ENCODE measurements around the gene CFAP92.

The CFAP92 gene, protein sequence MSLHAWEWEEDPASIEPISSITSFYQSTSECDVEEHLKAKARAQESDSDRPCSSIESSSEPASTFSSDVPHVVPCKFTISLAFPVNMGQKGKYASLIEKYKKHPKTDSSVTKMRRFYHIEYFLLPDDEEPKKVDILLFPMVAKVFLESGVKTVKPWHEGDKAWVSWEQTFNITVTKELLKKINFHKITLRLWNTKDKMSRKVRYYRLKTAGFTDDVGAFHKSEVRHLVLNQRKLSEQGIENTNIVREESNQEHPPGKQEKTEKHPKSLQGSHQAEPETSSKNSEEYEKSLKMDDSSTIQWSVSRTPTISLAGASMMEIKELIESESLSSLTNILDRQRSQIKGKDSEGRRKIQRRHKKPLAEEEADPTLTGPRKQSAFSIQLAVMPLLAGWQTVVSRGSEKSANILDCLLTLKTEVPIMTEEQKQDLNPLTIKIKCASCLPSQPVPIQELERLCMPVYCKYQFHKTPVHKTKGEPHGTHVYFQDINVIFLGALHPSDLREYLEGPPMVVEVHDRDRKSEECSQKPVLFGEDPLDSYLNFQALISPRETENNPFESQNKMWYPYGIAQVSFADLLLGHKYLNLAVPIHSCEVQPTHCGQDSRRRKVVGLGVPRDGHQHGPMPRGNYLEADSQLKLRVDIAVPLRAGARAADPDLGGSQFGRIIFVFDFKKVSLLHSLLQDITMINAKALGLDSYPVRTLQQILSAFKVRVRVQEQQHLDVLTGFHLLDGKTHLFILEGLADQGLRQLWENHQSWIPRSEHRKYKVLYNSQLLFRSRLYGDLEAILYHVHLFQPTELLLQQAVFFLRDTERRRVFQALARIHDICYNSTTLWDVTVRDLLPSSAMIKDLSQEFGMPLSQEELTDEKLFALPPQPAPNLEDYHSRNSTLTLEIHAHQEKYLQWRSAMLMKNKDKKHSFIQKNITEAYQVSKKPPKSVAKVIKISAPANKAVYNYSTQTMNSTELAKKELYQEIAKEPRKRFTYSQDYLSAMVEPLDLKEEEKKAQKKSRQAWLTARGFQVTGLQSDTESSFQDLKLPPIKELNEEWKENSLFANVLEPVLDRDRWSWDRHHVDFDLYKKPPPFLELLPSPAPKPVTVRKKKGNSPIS

GRCh38 chr3:128993461-128994172, at the start of gene CFAP92:
TSS of gene CFAP92 (minus strand) at chr3:128994076. CDS start at chr3:128993304, 772 bp downstream.
- DNase-seq (ENCODE audit: low read depth in 1 of 2, low spot score in 1 of 2), result peak; percentile 77 to 82

GRCh38 chr3:129040579-129041300, 46.9 kb upstream of the CFAP92 start:
- no peak for DNase-seq (ENCODE audit: low read depth in 1 of 2, low spot score in 1 of 2)

DNA sequence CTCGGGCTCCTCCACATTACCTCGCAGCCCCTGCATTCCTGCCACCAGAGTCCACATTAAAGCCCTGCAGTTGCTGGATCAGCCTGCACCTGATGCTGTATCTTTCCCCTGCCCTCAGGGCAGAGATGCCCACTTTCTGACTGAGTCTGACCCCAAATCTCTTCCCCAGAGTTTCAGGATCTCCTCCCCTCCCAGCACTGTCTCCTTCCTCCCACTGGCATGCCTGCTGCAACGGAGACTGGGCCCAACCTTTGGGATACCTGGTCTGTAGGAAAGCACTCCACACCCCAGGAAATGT, 46.1 kb upstream of the CFAP92 start:
- no peak for DNase-seq (ENCODE audit: low read depth in 1 of 2, low spot score in 1 of 2)

DNA sequence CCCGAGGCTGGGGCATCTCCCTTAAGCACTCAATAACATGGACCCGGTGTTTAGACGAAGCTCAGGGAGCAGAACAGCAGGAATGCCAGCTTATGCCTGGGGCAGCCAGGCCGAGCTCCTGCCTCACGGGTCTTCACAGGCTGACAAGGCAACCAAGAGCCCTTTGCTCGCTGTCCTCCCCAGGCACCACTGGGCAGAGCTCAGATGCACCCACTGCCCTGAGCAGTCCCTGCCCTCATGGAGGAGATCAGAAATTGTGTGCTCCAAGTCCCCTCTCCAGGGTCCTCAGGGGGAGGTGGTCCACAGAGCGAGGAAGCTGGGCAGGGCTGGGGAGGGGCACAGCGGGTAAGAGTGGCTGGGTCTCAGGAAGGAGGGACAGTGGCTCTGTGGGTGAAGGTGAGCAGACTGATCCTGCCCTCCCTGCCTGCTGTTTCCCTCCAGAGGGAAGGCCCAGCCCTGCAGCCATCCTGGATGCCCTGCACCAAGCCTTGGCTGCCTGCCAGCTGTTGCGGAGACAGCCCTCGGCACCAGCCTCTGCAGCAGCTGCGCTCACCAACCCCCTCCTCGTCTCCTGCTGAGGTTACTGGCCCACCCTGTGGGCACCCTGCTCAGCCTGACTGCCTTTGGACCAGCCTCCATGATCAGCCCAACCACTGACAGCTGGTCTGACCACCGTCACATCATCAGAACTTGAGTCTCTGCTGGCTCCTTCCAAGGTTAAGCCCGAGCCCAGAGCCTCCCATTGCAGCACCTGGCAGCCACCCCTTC, 45.6 kb upstream of the CFAP92 start:
- no peak for DNase-seq (ENCODE audit: low read depth in 1 of 2, low spot score in 1 of 2)

- DNase-seq (ENCODE audit: low read depth in 1 of 2, low spot score in 1 of 2), result no peak
Observed at GRCh38 chr3:129038121-129038855, 44.4 kb upstream of the CFAP92 start.

DNA sequence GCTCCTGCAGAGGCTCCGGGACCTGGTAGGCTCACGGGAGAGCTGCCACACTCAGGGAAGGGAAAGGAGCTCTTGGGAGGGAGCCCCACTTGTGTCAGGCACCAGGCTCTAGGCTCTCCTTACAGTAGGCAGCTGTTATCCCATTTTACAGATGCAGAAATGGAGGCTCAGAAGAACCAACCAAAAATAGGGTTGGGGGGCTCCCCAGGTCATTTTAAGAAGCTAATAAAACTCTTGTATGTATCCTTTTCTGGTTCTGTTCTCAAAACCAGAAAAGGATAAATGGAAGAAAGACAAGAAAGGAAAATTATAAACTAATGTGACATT, 43.2 kb upstream of the CFAP92 start:
- no peak for DNase-seq (ENCODE audit: low read depth in 1 of 2, low spot score in 1 of 2)

- DNase-seq (ENCODE audit: low read depth in 1 of 2, low spot score in 1 of 2), result no peak
Observed at GRCh38 chr3:129036222-129037092, 42.6 kb upstream of the CFAP92 start.

GRCh38 chr3:129035360-129036221, 41.7 kb upstream of the CFAP92 start:
- DNase-seq (ENCODE audit: low read depth in 1 of 2, low spot score in 1 of 2), result no peak

GRCh38 chr3:129034642-129035041, 40.8 kb upstream of the CFAP92 start:
- no peak for DNase-seq (ENCODE audit: low read depth in 1 of 2, low spot score in 1 of 2)

DNA sequence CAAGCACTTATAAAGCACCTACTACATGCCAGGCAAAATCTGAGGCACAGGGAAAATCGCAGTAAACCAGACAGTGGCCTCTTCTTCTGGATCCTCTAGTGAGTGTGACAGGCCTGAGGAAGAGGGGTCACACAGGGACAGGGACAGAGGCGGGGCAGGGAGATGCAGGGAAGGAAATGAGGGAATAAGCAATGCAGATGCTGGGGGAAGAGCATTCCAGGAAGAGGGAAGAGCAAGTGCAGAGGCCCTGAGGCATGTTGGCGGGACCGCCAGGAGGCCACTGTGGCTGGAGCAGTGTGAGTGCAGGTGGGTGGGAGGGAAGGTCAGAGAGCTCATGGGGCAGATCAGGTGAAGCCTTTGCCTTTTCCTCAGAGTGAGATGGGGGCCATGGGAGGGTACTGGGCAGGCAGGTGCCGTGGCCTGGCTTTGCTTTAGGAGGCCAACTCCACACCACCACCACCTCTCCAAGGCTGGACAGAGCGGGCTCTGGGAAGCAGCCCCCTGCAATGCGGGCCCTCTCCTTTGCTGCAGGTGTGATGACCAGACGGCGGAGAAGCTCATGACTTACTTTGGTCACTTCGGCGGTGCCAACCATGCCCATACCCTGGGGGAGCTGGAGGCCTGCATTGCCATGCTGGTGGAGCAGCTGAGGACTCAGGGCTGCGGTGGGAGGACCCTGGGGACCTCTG, 39.9 kb upstream of the CFAP92 start:
- no peak for DNase-seq (ENCODE audit: low read depth in 1 of 2, low spot score in 1 of 2)

- no peak for DNase-seq (ENCODE audit: low read depth in 1 of 2, low spot score in 1 of 2)
Observed at GRCh38 chr3:129033151-129033550, 39.3 kb upstream of the CFAP92 start.

DNA sequence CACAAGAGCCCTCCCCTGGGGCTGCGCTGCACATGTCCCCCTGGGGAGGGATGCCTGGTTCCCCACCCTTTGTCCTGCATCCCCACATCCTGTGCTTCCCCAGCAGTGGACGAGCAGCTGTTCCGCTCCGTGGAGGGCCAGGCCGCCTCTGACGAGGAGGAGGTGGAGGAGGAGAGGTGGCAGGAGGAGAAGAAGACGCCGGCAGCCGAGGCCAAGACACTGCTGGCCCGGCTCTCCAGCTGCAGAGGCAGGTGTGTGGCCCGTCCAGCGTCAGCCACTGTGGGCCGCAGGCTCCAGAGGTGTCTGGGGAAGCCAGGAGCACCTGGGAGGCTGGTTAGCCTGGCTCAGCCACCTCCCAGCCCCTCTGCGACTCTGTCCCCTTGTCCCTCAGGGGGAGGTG, 38.8 kb upstream of the CFAP92 start:
- DNase-seq (ENCODE audit: low read depth in 1 of 2, low spot score in 1 of 2), result no peak

DNA sequence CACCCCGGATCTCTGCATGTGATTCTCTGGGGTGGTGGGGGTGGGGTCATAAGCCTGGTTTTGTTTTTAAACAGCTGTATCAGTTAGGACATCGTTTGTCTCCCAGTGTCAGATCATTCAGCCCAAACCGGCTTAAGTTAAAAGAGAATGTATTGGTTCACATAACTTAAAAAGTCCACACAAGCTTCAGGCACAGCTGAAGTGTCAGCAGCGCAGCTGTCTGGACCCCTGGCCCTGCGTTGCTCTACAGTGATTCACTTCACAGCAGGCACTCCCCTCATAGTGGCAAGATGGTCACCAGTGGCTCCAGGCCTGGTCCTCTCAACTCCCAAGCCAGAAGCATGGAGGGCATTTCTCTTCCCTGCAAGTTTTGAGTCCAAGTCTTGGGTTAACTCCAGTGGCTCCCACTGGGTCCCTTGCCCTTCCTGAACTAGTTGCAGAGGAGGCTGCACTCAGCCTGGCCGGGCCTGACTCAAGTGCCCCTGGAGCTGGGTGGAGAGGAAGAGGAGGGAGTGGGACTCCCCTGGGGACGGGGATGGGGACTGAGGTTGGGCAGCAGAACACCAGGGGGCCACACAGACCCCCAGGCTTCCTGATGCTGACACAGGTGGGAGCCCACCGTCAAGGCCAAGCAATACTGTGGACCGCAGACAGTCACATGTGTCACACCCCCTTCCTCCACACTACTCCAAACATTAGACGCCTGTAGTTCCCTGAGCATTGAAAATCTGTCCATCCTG, 37.8 kb upstream of the CFAP92 start:
- no peak for DNase-seq (ENCODE audit: low read depth in 1 of 2, low spot score in 1 of 2)

DNA sequence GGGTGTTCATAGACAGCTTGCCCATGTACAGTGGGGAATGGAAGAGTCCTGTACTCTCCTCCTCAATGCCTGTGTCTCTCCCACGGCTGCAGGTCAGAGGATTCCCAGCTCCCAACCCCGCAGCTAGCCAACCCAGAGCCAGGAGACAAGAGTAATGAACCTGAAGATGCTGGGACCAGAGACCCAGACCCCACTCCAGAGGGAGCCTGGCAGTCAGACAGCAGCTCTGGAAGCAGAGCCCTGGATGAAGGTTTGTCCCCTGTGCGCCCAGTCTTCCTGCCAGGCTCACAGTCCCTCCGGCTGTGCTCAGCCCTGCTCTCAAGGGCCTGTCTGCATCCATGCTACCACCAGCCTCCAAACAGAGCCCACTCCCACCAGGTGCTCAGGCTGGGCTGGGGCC, 36.7 kb upstream of the CFAP92 start:
- DNase-seq (ENCODE audit: low read depth in 1 of 2, low spot score in 1 of 2), result no peak

GRCh38 chr3:129028866-129029265, 35.0 kb upstream of the CFAP92 start:
- no peak for DNase-seq (ENCODE audit: low read depth in 1 of 2, low spot score in 1 of 2)

- DNase-seq (ENCODE audit: low read depth in 1 of 2, low spot score in 1 of 2), result no peak
Observed at GRCh38 chr3:129027544-129027880, 33.6 kb upstream of the CFAP92 start.
